ENCODE data around the gene PRMT7.

The PRMT7 gene

GRCh38 chr16:68362262-68362913 lies 51.6 kb downstream of the PRMT7 start:
- in situ Hi-C loops (cut with HindIII; ENCODE audit: low sequenced_read_pairs), result no loop called here

GRCh38 chr16:68362947-68363657 lies 52.3 kb downstream of the PRMT7 start:
- in situ Hi-C loops (cut with HindIII; ENCODE audit: low sequenced_read_pairs), result no loop called here

- in situ Hi-C loops (cut with HindIII; ENCODE audit: low sequenced_read_pairs), result no loop called here
These were observed 53.1 kb downstream of the PRMT7 start for GRCh38 chr16:68363658-68364521.

- in situ Hi-C loops (cut with HindIII; ENCODE audit: low sequenced_read_pairs), result no loop called here
These were observed 53.8 kb downstream of the PRMT7 start for GRCh38 chr16:68364561-68364998.

GRCh38 chr16:68365167-68365817 lies 54.5 kb downstream of the PRMT7 start:
- in situ Hi-C loops (cut with HindIII; ENCODE audit: low sequenced_read_pairs), result no loop called here

- in situ Hi-C loops (cut with HindIII; ENCODE audit: low sequenced_read_pairs), result no loop called here
These were observed 55.2 kb downstream of the PRMT7 start for GRCh38 chr16:68366062-68366461.

GRCh38 chr16:68367030-68367429 lies 56.2 kb downstream of the PRMT7 start:
- in situ Hi-C loops (cut with HindIII; ENCODE audit: low sequenced_read_pairs), result no loop called here

GRCh38 chr16:68367440-68367839 lies 56.6 kb downstream of the PRMT7 start:
- in situ Hi-C loops (cut with HindIII; ENCODE audit: low sequenced_read_pairs), result no loop called here

- in situ Hi-C loops (cut with HindIII; ENCODE audit: low sequenced_read_pairs), result no loop called here
These were observed 57.1 kb downstream of the PRMT7 start for GRCh38 chr16:68367891-68368290.

GRCh38 chr16:68368301-68368888 lies 57.6 kb downstream of the PRMT7 start:
- in situ Hi-C loops (cut with HindIII; ENCODE audit: low sequenced_read_pairs), result no loop called here

GRCh38 chr16:68369168-68369567 lies 58.3 kb downstream of the PRMT7 start:
- in situ Hi-C loops (cut with HindIII; ENCODE audit: low sequenced_read_pairs), result no loop called here

- in situ Hi-C loops (cut with HindIII; ENCODE audit: low sequenced_read_pairs), result loop anchor here (10.0 kb wide), 1 partner anchor 55 kb away; no protein-coding TSS in a partner anchor
These were observed 59.1 kb downstream of the PRMT7 start for GRCh38 chr16:68369697-68370580.

GRCh38 chr16:68370581-68371275 lies 59.9 kb downstream of the PRMT7 start:
- in situ Hi-C loops (cut with HindIII; ENCODE audit: low sequenced_read_pairs), result loop anchor here (10.0 kb wide), 1 partner anchor 54 kb away; no protein-coding TSS in a partner anchor

GRCh38 chr16:68371276-68371651 lies 60.4 kb downstream of the PRMT7 start:
- in situ Hi-C loops (cut with HindIII; ENCODE audit: low sequenced_read_pairs), result loop anchor here (10.0 kb wide), 1 partner anchor 54 kb away; no protein-coding TSS in a partner anchor

- in situ Hi-C loops (cut with HindIII; ENCODE audit: low sequenced_read_pairs), result loop anchor here (10.0 kb wide), 1 partner anchor 53 kb away; no protein-coding TSS in a partner anchor
These were observed 61.0 kb downstream of the PRMT7 start for GRCh38 chr16:68371706-68372380.

- in situ Hi-C loops (cut with HindIII; ENCODE audit: low sequenced_read_pairs), result loop anchor here (10.0 kb wide), 1 partner anchor 52 kb away; no protein-coding TSS in a partner anchor
These were observed 61.5 kb downstream of the PRMT7 start for GRCh38 chr16:68372381-68372720.

GRCh38 chr16:68372806-68373205 lies 62.0 kb downstream of the PRMT7 start:
- in situ Hi-C loops (cut with HindIII; ENCODE audit: low sequenced_read_pairs), result loop anchor here (10.0 kb wide), 1 partner anchor 52 kb away; no protein-coding TSS in a partner anchor

All from DLD1 (cell line).